OCI-LY1 (cell line): ENCODE data around the gene FGF14.

ENCODE experiments used
- H2AFZ ChIP-seq: fragments of 200-600 bp; sonication (generic), shearing (Covaris generic); 2 replicates; pipeline ENCODE4 v1.6.0; 2014; ENCODE audit warnings: antibody characterized with exemption, mild to moderate bottlenecking, low read length
- H3F3A ChIP-seq: fragments of 200-600 bp; sonication (generic), shearing (Covaris generic); 2 replicates; pipeline ENCODE4 v1.6.0; 2014; ENCODE audit warnings: mild to moderate bottlenecking, antibody characterized with exemption, low read length, moderate library complexity; ENCODE audit not compliant: insufficient read depth
- H3K27ac ChIP-seq: fragments of 200-600 bp; sonication (generic); 2 replicates; pipeline ENCODE4 v1.5.1; 2014; ENCODE audit warnings: low read length, mixed run types, mild to moderate bottlenecking, low read depth; ENCODE audit not compliant: poor library complexity, severe bottlenecking
- H3K27me3 ChIP-seq: fragments of 200-600 bp; sonication (generic); 2 replicates; pipeline ENCODE4 v1.6.0; 2014; ENCODE audit warnings: antibody characterized with exemption, mild to moderate bottlenecking, low read length, moderate library complexity; ENCODE audit not compliant: insufficient read depth
- H3K36me3 ChIP-seq: fragments of 200-600 bp; sonication (generic); 2 replicates; pipeline ENCODE4 v1.6.1; 2014; ENCODE audit warnings: mild to moderate bottlenecking, antibody characterized with exemption, low read length, moderate library complexity, mixed read lengths; ENCODE audit not compliant: insufficient read depth
- H3K4me1 ChIP-seq: fragments of 200-600 bp; sonication (generic); 2 replicates; pipeline ENCODE4 v1.5.1; 2014; ENCODE audit warnings: mild to moderate bottlenecking, low read length, moderate library complexity; ENCODE audit not compliant: insufficient read depth, severe bottlenecking
- H3K4me2 ChIP-seq: fragments of 200-600 bp; sonication (generic), shearing (Covaris generic); 2 replicates; pipeline ENCODE4 v1.6.1; 2014; ENCODE audit warnings: low read length
- H3K4me3 ChIP-seq: fragments of 200-600 bp; sonication (generic); 2 replicates; pipeline ENCODE4 v1.5.1; 2014; ENCODE audit warnings: low read length, low read depth, mild to moderate bottlenecking, mixed read lengths; ENCODE audit not compliant: poor library complexity, severe bottlenecking
- H3K79me2 ChIP-seq: fragments of 200-600 bp; shearing (Covaris generic); 2 replicates; pipeline ENCODE4 v1.6.1; 2016; ENCODE audit warnings: mixed run types, low read length, mixed read lengths; ENCODE audit not compliant: insufficient read depth
- H3K9ac ChIP-seq: fragments of 200-600 bp; sonication (generic), shearing (Covaris generic); 2 replicates; pipeline ENCODE4 v1.6.1; 2014; ENCODE audit warnings: mild to moderate bottlenecking, low read length, mixed read lengths
- H3K9me2 ChIP-seq: fragments of 200-600 bp; sonication (generic), shearing (Covaris generic); 2 replicates; pipeline ENCODE4 v1.6.1; 2014; ENCODE audit warnings: low read depth, mild to moderate bottlenecking, low read length, mixed read lengths
- H3K9me3 ChIP-seq: fragments of 200-600 bp; shearing (Covaris generic); 2 replicates; pipeline ENCODE4 v1.6.1; 2014; ENCODE audit warnings: low read length, mixed read lengths
- H4K20me1 ChIP-seq: fragments of 200-600 bp; sonication (generic), shearing (Covaris generic); 2 replicates; pipeline ENCODE4 v1.6.0; 2016; ENCODE audit warnings: mild to moderate bottlenecking, low read length; ENCODE audit not compliant: insufficient read depth
- CTCF ChIP-seq: fragments of 200-600 bp; sonication (generic), shearing (Covaris generic); IDR thresholded peaks from 2 replicates; pipeline ENCODE4 v1.5.1; 2017; ENCODE audit warnings: mild to moderate bottlenecking, antibody characterized with exemption, low read length, moderate library complexity, mixed read lengths
- EZH2 ChIP-seq: fragments of 200-600 bp; sonication (generic), shearing (Covaris generic); IDR thresholded peaks from 2 replicates; pipeline ENCODE4 v1.8.0; 2017; ENCODE audit warnings: borderline replicate concordance, mixed run types, mild to moderate bottlenecking, antibody characterized with exemption, low read length, moderate library complexity, mixed read lengths

FGF14 gene

GRCh38 chr13:102399791-102400674 lies 1.8 kb downstream of the FGF14 start:
- H3K27me3 ChIP-seq = 0 out of 2 replicates have a peak, but pooled peaks cover 5% of the 10 kb centered on the region
- H3K9me2 ChIP-seq = no peaks in the 10 kb centered on the region
- no peak overlapping the region for H3K9ac ChIP-seq
- H3K4me3 ChIP-seq = peak overlapping the region; percentile 42
- H3K36me3 ChIP-seq = peaks cover 4% of the 10 kb centered on the region; the same call in 1 of the 2 replicates
- no peaks in the 10 kb centered on the region for H3F3A ChIP-seq
- H3K9me3 ChIP-seq = no peaks in the 10 kb centered on the region
- H3K4me1 ChIP-seq = peaks cover 10% of the 10 kb centered on the region
- H2AFZ ChIP-seq = no peak overlapping the region
- H3K4me2 ChIP-seq = peak overlapping the region; percentile 50
- H3K79me2 ChIP-seq = no peaks in the 10 kb centered on the region
- no peak for TF ChIP-seq CTCF
- TF ChIP-seq EZH2 = no peak
- H4K20me1 ChIP-seq = no peaks in the 10 kb centered on the region
- H3K27ac ChIP-seq = no peak overlapping the region

GRCh38 chr13:102395939-102396338 lies 5.9 kb downstream of the FGF14 start:
- Histone ChIP-seq H3K36me3 (peaks cover 7% of the 10 kb centered on the region; the same call in 1 of the 2 replicates), H3K9ac (no peak overlapping the region), H3K27ac (no peak overlapping the region), H3K4me1 (peaks cover 23% of the 10 kb centered on the region), H3F3A (no peaks in the 10 kb centered on the region), H3K9me2 (no peaks in the 10 kb centered on the region), H3K4me3 (no peak overlapping the region), H3K9me3 (no peaks in the 10 kb centered on the region), H3K4me2 (no peak overlapping the region), H3K79me2 (no peaks in the 10 kb centered on the region), H4K20me1 (no peaks in the 10 kb centered on the region), H2AFZ (no peak overlapping the region), H3K27me3 (0 out of 2 replicates have a peak, but pooled peaks cover 5% of the 10 kb centered on the region)
- TF ChIP-seq EZH2 (no peak), CTCF (no peak)

GRCh38 chr13:102395174-102395573 lies 6.7 kb downstream of the FGF14 start:
- peak overlapping the region; percentile 71; the same call in 1 of the 2 replicates for H3K9ac ChIP-seq

More at GRCh38 chr13:102395174-102395573, 6.7 kb downstream of the FGF14 start:
- H3K9me2 ChIP-seq = no peaks in the 10 kb centered on the region
- no peak overlapping the region for H3K27ac ChIP-seq
- H3K9me3 ChIP-seq = no peaks in the 10 kb centered on the region
- peak overlapping the region; percentile 74; the same call in 1 of the 2 replicates for H2AFZ ChIP-seq
- H3K4me3 ChIP-seq = peak overlapping the region; percentile 77
- H3K4me1 ChIP-seq = peaks cover 18% of the 10 kb centered on the region
- no peaks in the 10 kb centered on the region for H4K20me1 ChIP-seq
- 0 out of 2 replicates have a peak, but pooled peaks cover 5% of the 10 kb centered on the region for H3K27me3 ChIP-seq
- TF ChIP-seq EZH2 (no peak), CTCF (no peak)
- no peaks in the 10 kb centered on the region for H3K79me2 ChIP-seq
- no peaks in the 10 kb centered on the region for H3F3A ChIP-seq
- peaks cover 7% of the 10 kb centered on the region; the same call in 1 of the 2 replicates for H3K36me3 ChIP-seq
- peak overlapping the region; percentile 87 for H3K4me2 ChIP-seq
